ENCODE results near the gene KRTAP10-5. TPM values are rescaled to one million over a fixed set of nuclear protein-coding genes. Genes with fewer than 3 reads are reported as not detected.
"Not testable (repeated sequence)": the region's sequence is repeated elsewhere in the genome, so short reads cannot be mapped to it uniquely, and the experiment has no call there.

Gene KRTAP10-5
- total RNA-seq, 1 donor from 2014 or later = not detected

- H3K27me3 Mint-ChIP-seq (ENCODE audit: low read depth) = peaks cover 4% of the 10 kb centered on the region
- no peak overlapping the region for H3K4me3 Mint-ChIP-seq
- H3K4me1 Mint-ChIP-seq = no peaks in the 10 kb centered on the region
- no peak overlapping the region for H3K27ac Mint-ChIP-seq
- TF ChIP-seq CTCF (IDR thresholded peaks at IDR 0.05; ENCODE audit: unreplicated experiment) = no peak
- H3K9me3 Mint-ChIP-seq = peaks cover 25% of the 10 kb centered on the region
- no peaks in the 10 kb centered on the region for H3K36me3 Mint-ChIP-seq
- DNase-seq (ENCODE audit: low spot score in 2 of 2, unreplicated experiment in 2 of 2) = no peak
Measured at GRCh38 chr21:44567481-44568171, 12.8 kb downstream of the KRTAP10-5 start.

- TF ChIP-seq CTCF (IDR thresholded peaks at IDR 0.05; ENCODE audit: unreplicated experiment) = no peak
- peaks cover 4% of the 10 kb centered on the region for H3K27me3 Mint-ChIP-seq (ENCODE audit: low read depth)
- no peak for DNase-seq (ENCODE audit: low spot score in 2 of 2, unreplicated experiment in 2 of 2)
- no peaks in the 10 kb centered on the region for H3K36me3 Mint-ChIP-seq
- no peak overlapping the region for H3K27ac Mint-ChIP-seq
- no peak overlapping the region for H3K4me3 Mint-ChIP-seq
- H3K9me3 Mint-ChIP-seq = peaks cover 25% of the 10 kb centered on the region
- no peaks in the 10 kb centered on the region for H3K4me1 Mint-ChIP-seq
Measured at GRCh38 chr21:44566403-44566802, 14.0 kb downstream of the KRTAP10-5 start.

GRCh38 chr21:44564886-44565598 is 15.4 kb downstream of the KRTAP10-5 start:
- H3K4me1 Mint-ChIP-seq = no peaks in the 10 kb centered on the region
- no peak for TF ChIP-seq CTCF (IDR thresholded peaks at IDR 0.05; ENCODE audit: unreplicated experiment)
- peaks cover 9% of the 10 kb centered on the region for H3K27me3 Mint-ChIP-seq (ENCODE audit: low read depth)
- DNase-seq (ENCODE audit: low spot score in 2 of 2, unreplicated experiment in 2 of 2) = no peak
- H3K9me3 Mint-ChIP-seq = peaks cover 27% of the 10 kb centered on the region
- no peak overlapping the region for H3K27ac Mint-ChIP-seq
- H3K36me3 Mint-ChIP-seq = no peaks in the 10 kb centered on the region
- no peak overlapping the region for H3K4me3 Mint-ChIP-seq

- Mint-ChIP-seq H3K4me1 (no peaks in the 10 kb centered on the region), H3K4me3 (no peak overlapping the region), H3K27ac (no peak overlapping the region), H3K27me3 (ENCODE audit: low read depth) (peaks cover 9% of the 10 kb centered on the region), H3K9me3 (peaks cover 30% of the 10 kb centered on the region), H3K36me3 (no peaks in the 10 kb centered on the region)
- no peak for DNase-seq (ENCODE audit: low spot score in 2 of 2, unreplicated experiment in 2 of 2)
- TF ChIP-seq CTCF (IDR thresholded peaks at IDR 0.05; ENCODE audit: unreplicated experiment) = no peak
Measured at GRCh38 chr21:44564099-44564498, 16.3 kb downstream of the KRTAP10-5 start.

- no peaks in the 10 kb centered on the region for H3K36me3 Mint-ChIP-seq
- H3K4me1 Mint-ChIP-seq = peaks cover 14% of the 10 kb centered on the region
- no peak for TF ChIP-seq CTCF (IDR thresholded peaks at IDR 0.05; ENCODE audit: unreplicated experiment)
- H3K27ac Mint-ChIP-seq = no peak within 1 kb of the TSS
- DNase-seq (ENCODE audit: low spot score in 2 of 2, unreplicated experiment in 2 of 2) = no peak
- no peak within 1 kb of the TSS for H3K4me3 Mint-ChIP-seq
- peaks cover 8% of the 10 kb centered on the region for H3K27me3 Mint-ChIP-seq (ENCODE audit: low read depth)
- peaks cover 29% of the 10 kb centered on the region for H3K9me3 Mint-ChIP-seq
Measured at GRCh38 chr21:44558695-44559094, 21.7 kb downstream of the KRTAP10-5 start, which contains the start of gene KRTAP10-3. Gene KRTAP10-3 (minus strand): TSS chr21:44558795. CDS start chr21:44558715, 80 bp downstream.

- H3K27me3 Mint-ChIP-seq (ENCODE audit: low read depth); H3K27ac Mint-ChIP-seq; H3K4me3 Mint-ChIP-seq; DNase-seq (ENCODE audit: low spot score in 2 of 2, unreplicated experiment in 2 of 2); H3K36me3 Mint-ChIP-seq: not testable (repeated sequence)
- Mint-ChIP-seq H3K4me1 (peaks cover 14% of the 10 kb centered on the region), H3K9me3 (peaks cover 33% of the 10 kb centered on the region)
Measured at GRCh38 chr21:44558329-44558675, 22.1 kb downstream of the KRTAP10-5 start.

Measured in mesothelial cell of epicardium (in vitro differentiated cells).